GM21360 (cell line): Measurements from ENCODE around the gene SH2D1A.

Experiments
- ATAC-seq: cut with Tn5 transposase; IDR thresholded peaks from one replicate; pipeline ENCODE4 v1.9.1; 2021; ENCODE audit warnings: mild to moderate bottlenecking, moderate library complexity; ENCODE audit not compliant: unreplicated experiment

The SH2D1A gene

GRCh38 chrX:124415115-124415800 lies 68.9 kb downstream of the SH2D1A start:
- no peak for ATAC-seq

- no peak for ATAC-seq
Observed at GRCh38 chrX:124421898-124422655, 75.7 kb downstream of the SH2D1A start.
